HG02852 (cell line): ENCODE results near the gene SSUH2.

Source experiments
- ATAC-seq: cut with Tn5 transposase; IDR thresholded peaks from one replicate; pipeline ENCODE4 v1.9.1; 2021; ENCODE audit warnings: mild to moderate bottlenecking, moderate library complexity; ENCODE audit not compliant: unreplicated experiment

Gene SSUH2

DNA sequence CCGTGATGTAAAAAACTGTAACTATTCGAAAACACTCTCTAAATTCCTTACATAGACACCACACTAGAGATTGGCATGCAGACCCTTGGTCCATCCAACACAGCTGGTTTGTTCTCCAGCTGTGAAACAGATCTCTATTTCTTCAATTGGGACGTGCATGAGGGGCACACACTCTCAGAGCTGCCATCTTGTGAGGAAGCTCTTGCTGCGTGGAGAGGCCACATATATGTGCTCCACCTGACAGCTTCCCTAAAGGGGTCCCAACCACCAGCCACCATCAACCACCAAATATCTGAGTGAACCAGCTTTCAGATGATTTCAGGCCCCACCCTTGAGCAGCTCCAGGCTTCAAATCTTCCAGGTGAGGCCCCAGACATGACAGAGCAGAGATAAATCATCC is 25.6 kb downstream of the SSUH2 start:
- ATAC-seq = no peak

DNA sequence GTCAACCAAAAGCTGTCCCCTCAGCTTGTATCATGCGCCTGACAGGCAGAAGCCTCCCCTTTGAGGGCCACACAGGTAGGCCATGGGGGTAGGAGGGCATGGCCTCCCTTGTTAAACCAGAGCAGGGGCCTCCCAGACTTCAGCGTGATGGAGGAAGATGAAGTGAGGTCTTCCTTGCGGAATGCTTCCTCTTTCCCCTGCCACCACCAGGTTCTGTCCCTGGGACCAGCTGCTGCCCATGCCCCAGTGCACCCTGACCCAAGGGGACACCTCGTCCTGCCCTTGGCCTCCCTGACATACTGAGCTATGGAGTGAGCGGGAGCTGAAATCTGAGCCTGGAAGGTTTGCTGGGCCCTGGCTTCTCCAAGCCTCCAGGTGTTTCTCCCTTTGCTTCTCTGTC is 26.7 kb downstream of the SSUH2 start:
- no peak for ATAC-seq

- no peak for ATAC-seq
Measured at GRCh38 chr3:8610951-8611350, 33.6 kb downstream of the SSUH2 start.

- no peak for ATAC-seq
Measured at GRCh38 chr3:8608791-8609467, 35.7 kb downstream of the SSUH2 start.

DNA sequence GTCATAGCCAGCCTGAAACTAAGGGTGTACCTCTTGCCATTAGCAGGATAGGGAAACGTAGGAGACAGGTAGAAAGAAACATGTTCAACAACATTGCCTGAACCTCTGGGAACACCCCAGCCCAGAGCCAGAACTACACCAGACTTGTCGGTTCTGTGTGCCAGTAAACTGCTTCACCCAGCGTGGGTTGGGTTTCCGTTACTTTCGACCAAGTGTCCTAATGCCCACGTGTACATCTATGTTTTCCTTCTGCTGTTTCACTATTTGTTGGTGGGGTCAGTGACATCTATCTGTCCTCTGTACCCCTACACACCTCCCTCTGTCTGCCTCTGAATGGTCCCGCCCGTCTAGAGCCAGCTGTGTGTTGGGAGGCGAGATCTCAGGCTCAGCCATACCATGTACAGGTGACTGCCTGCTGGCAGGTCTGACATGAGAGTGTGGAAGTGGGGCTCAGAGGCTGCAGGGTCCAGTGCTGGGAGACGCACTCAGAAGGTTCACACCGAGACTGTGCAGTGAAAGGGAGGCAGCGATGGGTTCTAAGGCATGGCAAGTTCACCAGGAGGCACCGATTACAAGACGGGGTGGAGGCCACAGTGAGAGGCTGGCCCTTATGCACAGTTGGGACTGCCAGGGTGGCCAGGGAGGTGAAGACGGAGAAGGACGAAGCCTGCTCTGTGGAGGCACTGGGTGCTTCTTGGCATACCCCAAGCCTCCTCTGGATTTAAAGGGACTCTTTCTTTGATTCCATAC is 36.4 kb downstream of the SSUH2 start:
- no peak for ATAC-seq

GRCh38 chr3:8607234-8608040 is 37.2 kb downstream of the SSUH2 start:
- peak; percentile 55 for ATAC-seq

DNA sequence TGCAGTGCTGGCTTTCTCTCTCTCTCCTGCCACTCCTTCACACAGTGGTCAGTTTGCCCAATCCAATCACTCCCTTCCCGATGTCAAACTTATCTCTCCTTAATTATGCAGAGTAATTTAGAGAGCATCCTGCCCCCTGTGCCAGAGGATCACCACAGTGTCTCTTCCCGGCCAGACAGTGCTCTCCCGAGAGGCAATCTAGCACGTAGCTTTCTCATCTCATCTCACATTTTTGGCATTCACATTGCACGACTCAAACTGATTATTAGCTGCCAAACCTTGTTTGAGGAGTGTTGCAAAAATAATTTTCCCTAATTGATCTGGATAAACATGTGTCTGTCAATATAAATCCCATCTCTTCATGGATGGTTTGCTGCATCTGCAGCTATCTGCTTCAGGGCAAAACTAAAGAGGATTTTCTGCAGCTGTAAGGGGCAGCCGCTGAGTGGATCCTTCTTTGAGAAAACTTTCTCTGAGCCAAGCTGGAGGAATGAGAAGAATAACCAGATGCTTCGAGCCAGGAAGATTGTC is 37.8 kb downstream of the SSUH2 start:
- no peak for ATAC-seq

- no peak for ATAC-seq
Measured at GRCh38 chr3:8604988-8605387, 39.6 kb downstream of the SSUH2 start.

DNA sequence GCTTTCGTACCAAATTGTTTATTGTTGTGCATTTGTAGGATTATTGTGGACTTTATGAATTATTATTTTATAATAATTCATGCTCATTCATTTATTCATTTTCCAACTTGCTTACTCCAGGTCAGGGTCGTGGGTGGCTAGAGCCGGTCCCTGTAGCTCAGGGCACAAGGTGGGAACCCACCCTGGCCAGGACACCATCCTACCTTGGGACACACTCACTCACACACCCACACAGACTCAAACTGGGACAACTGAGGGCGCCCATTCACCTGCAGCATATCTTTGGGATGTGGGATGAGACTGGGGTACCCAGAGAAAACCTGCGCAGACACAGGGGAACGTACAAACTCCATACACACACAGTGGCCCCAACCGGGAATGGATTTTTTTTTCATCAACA is 40.6 kb downstream of the SSUH2 start:
- no peak for ATAC-seq

- no peak for ATAC-seq
Measured at GRCh38 chr3:8603115-8603710, 41.4 kb downstream of the SSUH2 start.

DNA sequence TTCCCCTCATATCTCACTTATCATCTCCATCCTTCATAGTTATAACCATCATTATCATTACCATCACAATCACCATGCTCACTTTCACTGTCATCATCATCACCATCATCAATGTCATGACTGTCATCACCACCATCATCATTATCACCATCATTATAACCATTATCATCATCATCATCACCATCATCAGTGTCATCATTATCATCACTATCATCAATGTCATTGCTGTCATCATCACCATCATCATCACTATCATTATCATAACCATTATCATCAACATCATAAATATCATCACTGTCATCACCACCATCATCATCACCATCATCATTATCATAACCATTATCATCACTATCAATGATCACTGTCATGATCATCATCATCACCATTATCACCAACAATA is 44.1 kb downstream of the SSUH2 start:
- no peak for ATAC-seq

GRCh38 chr3:8599146-8599545 is 45.5 kb downstream of the SSUH2 start:
- ATAC-seq = no peak

GRCh38 chr3:8597219-8597853 is 47.3 kb downstream of the SSUH2 start:
- no peak for ATAC-seq

DNA sequence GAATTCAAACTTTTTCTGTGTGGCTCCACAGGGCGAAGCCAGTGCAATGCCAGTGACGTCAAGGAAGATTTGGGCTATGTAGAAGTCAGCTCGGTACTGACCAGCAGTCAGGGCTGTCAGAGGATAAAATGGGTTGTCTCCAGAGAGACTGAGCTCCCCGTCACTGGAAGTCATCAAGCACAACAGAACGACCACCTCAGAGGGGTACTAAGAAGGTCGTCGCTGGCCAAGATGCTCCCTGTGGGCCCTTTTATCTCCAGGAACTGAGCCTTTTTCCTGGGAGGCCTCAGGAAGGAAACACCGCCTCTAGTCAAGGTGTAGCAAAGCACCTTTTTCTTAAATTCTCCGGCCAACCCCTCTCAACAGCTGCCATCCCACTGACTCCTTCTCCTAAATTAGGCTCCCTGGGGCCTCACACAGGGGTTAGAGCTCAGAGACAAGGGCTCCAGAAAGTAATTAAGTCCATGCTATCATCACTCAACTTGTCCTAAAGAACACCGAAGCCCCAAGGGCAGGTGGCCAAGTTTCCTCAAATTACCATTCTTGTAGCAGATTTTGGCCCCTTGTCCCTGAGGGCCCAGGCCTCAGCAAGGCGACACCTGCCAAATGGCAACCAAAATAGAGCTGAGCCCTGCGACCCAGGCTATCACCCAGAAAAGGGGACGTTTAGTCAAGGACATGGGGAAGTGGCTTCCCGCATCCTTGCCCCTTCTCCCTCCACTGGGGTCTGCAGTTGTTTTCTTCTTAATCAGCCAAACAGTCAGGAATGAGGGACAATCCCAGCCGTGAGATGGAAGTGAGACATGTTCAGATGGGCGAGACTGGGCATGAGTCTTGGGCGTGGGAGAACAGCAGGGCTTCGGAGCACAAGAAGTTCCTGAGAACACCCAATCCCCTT is 48.0 kb downstream of the SSUH2 start:
- no peak for ATAC-seq

GRCh38 chr3:8595695-8596115 is 48.9 kb downstream of the SSUH2 start:
- ATAC-seq = no peak

DNA sequence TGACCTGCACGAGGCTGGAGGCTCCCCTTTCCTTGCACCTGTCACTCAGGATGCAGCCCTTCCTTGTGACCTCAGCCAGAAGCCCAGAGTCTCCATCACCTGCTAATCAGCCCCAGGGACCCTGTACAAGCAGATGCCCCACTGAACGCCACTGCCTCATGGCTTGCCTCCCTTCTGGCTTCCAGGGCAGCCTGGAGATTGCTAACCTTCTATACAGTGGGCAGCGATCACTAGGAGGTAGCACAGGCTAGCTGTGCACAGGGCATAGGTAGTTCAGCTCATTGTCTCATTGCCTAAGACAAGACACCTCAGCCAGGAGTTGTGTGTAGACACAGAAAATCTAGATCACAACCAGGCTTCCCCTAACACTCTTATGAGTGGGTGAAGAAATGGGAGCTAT is 49.3 kb downstream of the SSUH2 start:
- no peak for ATAC-seq

GRCh38 chr3:8593021-8593827 is 51.4 kb downstream of the SSUH2 start:
- ATAC-seq = no peak

GRCh38 chr3:8589880-8590556 is 54.6 kb downstream of the SSUH2 start:
- ATAC-seq = no peak
